Kidney epithelial cell (primary cell): ENCODE measurements around the gene PLEKHB1. TPM values are rescaled to one million over a fixed set of nuclear protein-coding genes. Genes with fewer than 3 reads are reported as not detected.

ENCODE experiments used
- DNase-seq: peaks from one replicate; pipeline ENCODE4 v3.0.0-alpha.2; 2010; ENCODE audit warnings: low read depth
- H3K27me3 ChIP-seq: 2 replicates; pipeline ENCODE4 v1.6.0; 2011; ENCODE audit warnings: low read length; ENCODE audit not compliant: control insufficient read depth, insufficient read depth
- H3K36me3 ChIP-seq: 2 replicates; pipeline ENCODE4 v1.5.1; 2011; ENCODE audit warnings: low read length; ENCODE audit not compliant: control insufficient read depth, insufficient read depth
- H3K4me3 ChIP-seq: 2 replicates; pipeline ENCODE4 v1.5.1; 2011; ENCODE audit warnings: low read depth, mild to moderate bottlenecking, control low read depth, low read length
- CTCF ChIP-seq: IDR thresholded peaks from 2 replicates; pipeline ENCODE4 v1.5.1; 2011; ENCODE audit warnings: mild to moderate bottlenecking, moderate library complexity, low read length, control low read depth, inconsistent platforms; ENCODE audit not compliant: insufficient read depth, poor library complexity, severe bottlenecking
- total RNA-seq: library from RNA; depleted of rRNA; stranded (reverse); fragments of >200 nt; gene quantifications from 2 replicates; pipeline ENCODE4 v1.2.3, GENCODE V29; 2015

PLEKHB1 gene
- 3.5 and 7.1 TPM in 2 replicates for total RNA-seq

GRCh38 chr11:73645972-73646631 is at the start of gene PLEKHB1:
PLEKHB1 (plus strand) TSS chr11:73646581; CDS start chr11:73646609, 28 bp downstream.
- Histone ChIP-seq H3K36me3 (no peaks in the 10 kb centered on the region), H3K27me3 (no peaks in the 10 kb centered on the region), H3K4me3 (no peak within 1 kb of the TSS)
- no peak for DNase-seq
- TF ChIP-seq CTCF: no peak

GRCh38 chr11:73597336-73597955 is 48.9 kb upstream of the PLEKHB1 start:
- TF ChIP-seq CTCF: no peak
- no peaks in the 10 kb centered on the region for H3K36me3 ChIP-seq
- H3K27me3 ChIP-seq: no peaks in the 10 kb centered on the region
- peak overlapping the region; percentile 92 for H3K4me3 ChIP-seq
- no peak for DNase-seq

- H3K36me3 ChIP-seq: no peaks in the 10 kb centered on the region
- DNase-seq: peak; percentile 94
- no peaks in the 10 kb centered on the region for H3K27me3 ChIP-seq
- no peak for TF ChIP-seq CTCF
- peak within 1 kb of the TSS; percentile 92 for H3K4me3 ChIP-seq
Observed at GRCh38 chr11:73597956-73598718, 48.2 kb upstream of the PLEKHB1 start, which contains the start of gene FAM168A. FAM168A (minus strand) TSS chr11:73598112; CDS start chr11:73468474, 129,638 bp downstream.

- Histone ChIP-seq H3K4me3 (peak overlapping the region; percentile 92), H3K27me3 (no peaks in the 10 kb centered on the region), H3K36me3 (no peaks in the 10 kb centered on the region)
- TF ChIP-seq CTCF: no peak
- no peak for DNase-seq
Observed at GRCh38 chr11:73598719-73599379, 47.5 kb upstream of the PLEKHB1 start.

- TF ChIP-seq CTCF: no peak
- DNase-seq: no peak
- no peaks in the 10 kb centered on the region for H3K36me3 ChIP-seq
- H3K27me3 ChIP-seq: no peaks in the 10 kb centered on the region
- no peak overlapping the region for H3K4me3 ChIP-seq
Observed at GRCh38 chr11:73612601-73613140, 33.7 kb upstream of the PLEKHB1 start.
